ENCODE results near the gene RAPH1.

RAPH1 gene

DNA sequence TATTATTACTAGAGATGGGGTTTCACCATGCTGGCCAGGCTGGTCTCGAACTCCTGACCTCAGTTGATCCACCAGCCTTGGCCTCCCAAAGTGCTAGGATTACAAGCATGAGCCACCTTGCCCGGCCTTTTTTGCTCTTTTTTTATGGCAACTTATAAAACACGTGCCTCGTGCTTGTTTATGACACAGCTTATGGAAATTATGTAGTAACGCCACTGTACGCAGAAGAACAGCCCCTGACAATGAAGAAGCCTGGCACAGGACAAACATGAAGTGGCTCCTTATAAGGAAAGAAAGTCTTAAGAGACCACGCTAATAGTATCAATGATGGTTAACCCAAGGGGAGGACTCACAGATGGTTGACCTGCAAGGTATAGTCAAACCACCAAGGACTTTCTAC lies 37.2 kb upstream of the RAPH1 start:
- no peak overlapping the region for H3K27ac ChIP-seq
- no peak overlapping the region for H3K4me3 ChIP-seq (ENCODE audit: low read depth, low read length)
- TF ChIP-seq, protein P1, sequence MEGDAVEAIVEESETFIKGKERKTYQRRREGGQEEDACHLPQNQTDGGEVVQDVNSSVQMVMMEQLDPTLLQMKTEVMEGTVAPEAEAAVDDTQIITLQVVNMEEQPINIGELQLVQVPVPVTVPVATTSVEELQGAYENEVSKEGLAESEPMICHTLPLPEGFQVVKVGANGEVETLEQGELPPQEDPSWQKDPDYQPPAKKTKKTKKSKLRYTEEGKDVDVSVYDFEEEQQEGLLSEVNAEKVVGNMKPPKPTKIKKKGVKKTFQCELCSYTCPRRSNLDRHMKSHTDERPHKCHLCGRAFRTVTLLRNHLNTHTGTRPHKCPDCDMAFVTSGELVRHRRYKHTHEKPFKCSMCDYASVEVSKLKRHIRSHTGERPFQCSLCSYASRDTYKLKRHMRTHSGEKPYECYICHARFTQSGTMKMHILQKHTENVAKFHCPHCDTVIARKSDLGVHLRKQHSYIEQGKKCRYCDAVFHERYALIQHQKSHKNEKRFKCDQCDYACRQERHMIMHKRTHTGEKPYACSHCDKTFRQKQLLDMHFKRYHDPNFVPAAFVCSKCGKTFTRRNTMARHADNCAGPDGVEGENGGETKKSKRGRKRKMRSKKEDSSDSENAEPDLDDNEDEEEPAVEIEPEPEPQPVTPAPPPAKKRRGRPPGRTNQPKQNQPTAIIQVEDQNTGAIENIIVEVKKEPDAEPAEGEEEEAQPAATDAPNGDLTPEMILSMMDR (IDR thresholded peaks at IDR 0.05): no peak
- no peak overlapping the region for H3K4me2 ChIP-seq (ENCODE audit: low read length)
- no peaks in the 10 kb centered on the region for H3K27me3 ChIP-seq (ENCODE audit: control insufficient read depth, insufficient read depth, low read length)
- H2AFZ ChIP-seq: no peak overlapping the region
- H3K9ac ChIP-seq: no peak overlapping the region
- H3K9me3 ChIP-seq (ENCODE audit: control insufficient read depth, low read length): no peaks in the 10 kb centered on the region
- no peaks in the 10 kb centered on the region for H3K79me2 ChIP-seq
- no peaks in the 10 kb centered on the region for H3K36me3 ChIP-seq (ENCODE audit: control insufficient read depth, insufficient read depth, low read length)
- no peaks in the 10 kb centered on the region for H3K4me1 ChIP-seq

DNA sequence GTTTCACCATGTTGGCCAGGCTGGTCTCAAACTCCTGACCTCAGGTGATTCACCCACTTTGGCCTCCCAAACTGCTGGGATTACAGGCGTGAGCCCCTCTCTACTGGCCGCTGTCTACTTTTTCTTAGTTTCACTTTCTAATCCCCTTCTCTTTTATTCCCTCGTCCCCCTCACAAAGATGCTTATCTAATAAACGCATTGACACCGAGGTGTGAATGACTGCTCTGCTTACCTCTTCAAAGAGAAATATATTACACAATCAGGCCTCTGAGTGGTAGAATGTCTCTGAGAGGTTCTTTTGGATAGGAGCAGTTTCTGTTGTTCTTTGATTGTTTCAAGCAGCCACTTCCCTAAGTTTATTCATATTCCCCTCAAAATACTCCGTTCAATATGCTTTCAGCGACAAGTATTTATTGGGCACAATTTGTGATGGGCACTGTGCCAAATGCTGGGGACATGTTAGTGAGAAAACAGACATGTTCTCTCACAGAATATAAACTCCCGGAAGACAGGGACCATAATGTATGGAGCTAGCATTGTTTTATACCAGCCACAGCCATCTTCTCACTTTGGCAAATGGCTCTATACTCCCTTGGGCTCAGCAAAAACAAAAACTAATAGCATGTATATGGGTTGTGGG lies 34.7 kb upstream of the RAPH1 start:
- H3K9me3 ChIP-seq (ENCODE audit: control insufficient read depth, low read length): no peaks in the 10 kb centered on the region
- H3K27me3 ChIP-seq (ENCODE audit: control insufficient read depth, insufficient read depth, low read length): no peaks in the 10 kb centered on the region

DNA sequence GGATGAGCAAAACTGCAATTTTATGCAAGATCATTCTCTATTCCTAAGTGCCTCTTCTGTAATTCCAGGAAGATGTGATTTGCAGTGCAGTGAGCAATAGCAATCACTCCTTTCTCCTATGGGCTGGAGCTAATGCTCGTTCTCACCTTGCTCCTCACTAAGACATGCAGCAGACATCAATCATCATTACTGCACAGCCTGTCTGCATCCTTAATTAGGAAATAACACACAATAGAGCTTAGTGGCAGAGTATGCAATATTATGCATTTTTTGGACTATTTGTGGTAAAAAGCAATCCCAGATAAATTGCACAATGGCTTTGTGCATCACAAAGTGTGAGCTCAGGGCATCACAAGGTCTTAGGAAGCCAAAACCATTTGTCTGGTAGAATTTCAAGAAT lies 32.6 kb upstream of the RAPH1 start:
- H3K9ac ChIP-seq: no peak overlapping the region
- no peaks in the 10 kb centered on the region for H3K79me2 ChIP-seq
- H3K27ac ChIP-seq: no peak overlapping the region
- no peaks in the 10 kb centered on the region for H3K9me3 ChIP-seq (ENCODE audit: control insufficient read depth, low read length)
- TF ChIP-seq, protein P1 (IDR thresholded peaks at IDR 0.05): no peak
- no peaks in the 10 kb centered on the region for H3K4me1 ChIP-seq
- no peaks in the 10 kb centered on the region for H3K27me3 ChIP-seq (ENCODE audit: control insufficient read depth, insufficient read depth, low read length)
- H3K4me3 ChIP-seq (ENCODE audit: low read depth, low read length): no peak overlapping the region
- no peak overlapping the region for H3K4me2 ChIP-seq (ENCODE audit: low read length)
- H2AFZ ChIP-seq: no peak overlapping the region
- H3K36me3 ChIP-seq (ENCODE audit: control insufficient read depth, insufficient read depth, low read length): no peaks in the 10 kb centered on the region

More for the DNA sequence above, 34.7 kb upstream of the RAPH1 start:
- Histone ChIP-seq H3K4me1 (no peaks in the 10 kb centered on the region), H3K79me2 (no peaks in the 10 kb centered on the region), H3K36me3 (ENCODE audit: control insufficient read depth, insufficient read depth, low read length) (no peaks in the 10 kb centered on the region), H2AFZ (no peak overlapping the region), H3K4me3 (ENCODE audit: low read depth, low read length) (no peak overlapping the region), H3K4me2 (ENCODE audit: low read length) (no peak overlapping the region), H3K9ac (no peak overlapping the region), H3K27ac (no peak overlapping the region)
- TF ChIP-seq, protein P1 (IDR thresholded peaks at IDR 0.05): no peak

DNA sequence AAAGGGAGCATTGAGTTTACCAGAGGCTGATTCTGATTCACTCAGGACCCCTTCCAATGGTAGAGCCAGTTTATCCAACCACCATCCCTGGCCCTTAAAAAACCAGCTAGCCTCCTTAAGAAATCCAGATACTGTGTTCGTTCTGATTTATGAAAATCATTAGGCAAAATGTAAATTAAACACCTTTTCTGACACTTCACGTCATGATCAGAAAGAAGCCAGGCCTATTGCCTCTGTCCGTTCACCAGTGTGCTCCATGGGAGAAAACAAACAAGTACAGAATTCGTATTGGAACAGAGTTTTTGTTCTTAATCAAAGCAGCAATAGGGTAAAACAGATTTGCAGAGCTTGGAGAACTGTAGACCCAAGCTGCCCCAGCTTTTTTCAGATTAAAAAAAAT lies 31.1 kb upstream of the RAPH1 start:
- Histone ChIP-seq H2AFZ (no peak overlapping the region), H3K9me3 (ENCODE audit: control insufficient read depth, low read length) (no peaks in the 10 kb centered on the region), H3K4me3 (ENCODE audit: low read depth, low read length) (no peak overlapping the region), H3K36me3 (ENCODE audit: control insufficient read depth, insufficient read depth, low read length) (no peaks in the 10 kb centered on the region), H3K27me3 (ENCODE audit: control insufficient read depth, insufficient read depth, low read length) (no peaks in the 10 kb centered on the region), H3K9ac (no peak overlapping the region), H3K27ac (no peak overlapping the region), H3K79me2 (no peaks in the 10 kb centered on the region), H3K4me2 (ENCODE audit: low read length) (no peak overlapping the region), H3K4me1 (no peaks in the 10 kb centered on the region)
- TF ChIP-seq, protein P1 (IDR thresholded peaks at IDR 0.05): no peak

DNA sequence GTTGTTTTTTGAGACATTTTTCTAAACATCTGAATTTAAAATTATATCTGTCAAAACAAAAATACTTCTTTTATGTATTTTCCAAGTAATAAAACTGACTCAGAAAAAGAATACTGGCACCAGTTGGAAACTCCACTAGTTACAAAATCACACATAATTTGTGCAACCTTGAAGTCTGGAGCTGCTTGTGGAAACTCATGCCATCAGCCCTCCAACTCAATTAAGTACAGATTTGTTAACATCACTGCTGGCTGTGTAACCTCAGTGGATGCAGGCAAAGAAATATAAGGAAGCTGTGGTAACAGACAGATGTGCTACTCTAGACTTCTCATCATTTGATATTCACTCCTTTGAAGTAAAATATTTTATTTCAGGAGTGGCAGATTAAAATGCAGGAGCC lies 30.0 kb upstream of the RAPH1 start:
- H3K4me3 ChIP-seq (ENCODE audit: low read depth, low read length): no peak overlapping the region
- no peak overlapping the region for H2AFZ ChIP-seq
- no peaks in the 10 kb centered on the region for H3K4me1 ChIP-seq
- H3K36me3 ChIP-seq (ENCODE audit: control insufficient read depth, insufficient read depth, low read length): no peaks in the 10 kb centered on the region
- H3K27ac ChIP-seq: no peak overlapping the region
- H3K9ac ChIP-seq: no peak overlapping the region
- no peaks in the 10 kb centered on the region for H3K79me2 ChIP-seq
- H3K9me3 ChIP-seq (ENCODE audit: control insufficient read depth, low read length): no peaks in the 10 kb centered on the region
- no peaks in the 10 kb centered on the region for H3K27me3 ChIP-seq (ENCODE audit: control insufficient read depth, insufficient read depth, low read length)
- H3K4me2 ChIP-seq (ENCODE audit: low read length): no peak overlapping the region
- TF ChIP-seq, protein P1 (IDR thresholded peaks at IDR 0.05): no peak

Measured in parathyroid adenoma (tissue), 2 donors.